NCI-H1694 (cell line): ENCODE results near the gene EEF1AKMT3.

Source experiments
- DNase-seq: peaks from one replicate; lab custom pipeline; 2025; lab: John Stamatoyannopoulos, UW

Gene EEF1AKMT3

DNA sequence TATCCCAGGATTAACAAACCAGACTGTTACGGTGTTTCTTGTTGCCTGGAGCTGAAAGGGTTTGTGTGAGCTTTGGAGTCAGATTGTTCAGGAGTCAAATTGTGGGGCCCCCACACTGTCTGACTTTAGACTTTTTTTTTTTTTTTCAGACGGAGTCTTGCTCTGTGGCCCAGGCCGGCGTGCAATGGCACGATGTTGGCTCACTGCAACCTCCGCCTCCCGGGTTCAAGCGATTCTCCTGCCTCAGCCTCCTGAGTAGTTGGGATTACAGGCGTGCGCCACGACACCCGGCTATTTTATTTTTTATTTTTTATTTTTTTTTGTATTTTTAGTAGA, 11.0 kb downstream of the EEF1AKMT3 start:
- no peak for DNase-seq

DNA sequence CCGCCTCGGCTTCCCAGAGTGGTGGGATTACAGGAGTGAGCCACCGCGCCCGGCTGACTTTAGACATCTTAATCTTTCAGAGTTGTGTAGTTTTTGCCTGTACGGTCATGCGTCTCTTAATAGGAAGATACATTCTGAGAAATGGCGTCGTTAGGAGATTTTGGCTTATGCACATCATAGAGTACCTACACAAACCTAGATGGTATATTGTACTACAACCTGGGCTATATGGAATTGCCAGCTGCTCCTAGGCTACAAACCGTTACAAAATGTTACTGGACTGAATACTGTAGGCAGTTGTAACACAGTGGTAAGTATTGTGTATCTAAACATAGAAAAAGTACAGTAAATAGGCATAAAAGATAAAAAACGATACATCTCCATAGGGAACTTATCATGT, 11.4 kb downstream of the EEF1AKMT3 start:
- no peak for DNase-seq

DNA sequence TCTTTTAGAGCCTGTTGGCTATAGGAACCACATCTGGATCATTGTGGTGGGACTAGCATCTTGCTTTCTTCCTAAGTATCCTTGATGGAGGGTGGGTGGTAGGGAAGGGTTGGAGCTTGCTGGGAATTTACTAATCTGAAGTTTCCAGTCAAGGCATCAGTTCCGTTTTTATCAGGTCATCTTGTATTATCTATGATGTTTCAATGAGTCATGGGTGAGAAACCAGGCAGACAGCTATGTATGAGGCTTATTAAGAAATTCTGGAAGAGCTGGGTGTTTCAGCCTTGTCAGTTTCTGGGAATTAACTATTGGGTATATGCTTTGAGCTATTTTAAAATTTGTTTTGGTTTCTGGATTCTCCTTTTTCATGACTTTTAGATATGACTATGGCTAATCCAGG, 21.5 kb downstream of the EEF1AKMT3 start:
- no peak for DNase-seq

DNA sequence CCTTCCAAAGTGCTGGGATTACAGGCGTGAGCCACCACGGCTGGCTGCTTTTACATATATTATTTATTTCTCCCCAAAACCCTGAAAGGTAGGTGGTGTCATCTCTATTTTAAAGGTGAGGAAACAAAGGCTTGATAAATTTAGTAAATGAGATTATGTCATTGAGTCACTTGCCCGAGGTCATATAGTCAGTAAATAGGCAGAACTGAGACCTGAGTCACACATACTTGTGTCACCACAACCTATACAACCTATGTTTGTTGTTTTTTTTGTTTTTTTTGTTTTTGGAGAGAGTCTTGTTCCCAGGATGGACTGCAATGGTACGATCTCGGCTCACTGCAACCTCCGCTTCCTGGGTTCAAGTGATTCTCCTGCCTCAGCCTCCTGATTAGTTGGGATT, 22.9 kb downstream of the EEF1AKMT3 start:
- DNase-seq = no peak

DNA sequence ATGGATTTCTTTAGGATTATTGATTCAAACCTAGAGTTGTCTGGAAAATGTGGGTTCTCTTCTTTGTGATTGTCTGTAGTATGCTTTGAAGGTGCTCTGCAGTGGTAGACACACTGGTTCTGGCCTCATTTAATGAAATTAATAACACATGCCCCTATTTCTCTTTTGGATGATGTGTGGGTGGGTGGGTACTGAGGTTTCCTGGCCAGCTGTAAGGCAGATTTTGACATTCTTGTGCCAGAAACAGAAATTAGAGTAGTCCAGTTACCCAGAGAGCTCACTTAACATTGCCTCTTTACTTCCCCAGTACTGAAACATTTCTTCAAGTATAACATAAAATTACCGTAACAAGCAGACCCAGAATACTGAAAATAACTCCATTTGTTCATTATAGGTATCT, 24.6 kb downstream of the EEF1AKMT3 start:
- DNase-seq = no peak

DNA sequence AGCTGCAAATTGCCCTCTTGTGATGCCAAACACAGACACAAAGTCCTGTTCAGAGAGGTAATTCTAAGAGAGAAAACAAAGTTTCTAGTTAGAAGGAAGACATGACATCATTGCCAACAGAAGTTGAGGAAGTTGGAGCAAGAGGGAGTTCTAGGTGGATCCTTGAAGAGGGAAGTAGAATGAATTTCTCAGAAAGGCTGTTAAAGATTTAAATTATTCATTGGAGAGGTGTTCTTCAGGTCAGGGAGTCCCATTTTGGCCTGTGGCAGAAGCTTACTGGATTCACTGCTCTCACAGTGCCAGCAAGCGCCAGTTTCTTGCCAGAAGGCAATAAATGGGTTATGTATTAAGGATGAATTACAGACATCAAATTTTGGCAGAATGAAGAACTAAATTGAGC, 25.5 kb downstream of the EEF1AKMT3 start:
- DNase-seq = no peak

DNA sequence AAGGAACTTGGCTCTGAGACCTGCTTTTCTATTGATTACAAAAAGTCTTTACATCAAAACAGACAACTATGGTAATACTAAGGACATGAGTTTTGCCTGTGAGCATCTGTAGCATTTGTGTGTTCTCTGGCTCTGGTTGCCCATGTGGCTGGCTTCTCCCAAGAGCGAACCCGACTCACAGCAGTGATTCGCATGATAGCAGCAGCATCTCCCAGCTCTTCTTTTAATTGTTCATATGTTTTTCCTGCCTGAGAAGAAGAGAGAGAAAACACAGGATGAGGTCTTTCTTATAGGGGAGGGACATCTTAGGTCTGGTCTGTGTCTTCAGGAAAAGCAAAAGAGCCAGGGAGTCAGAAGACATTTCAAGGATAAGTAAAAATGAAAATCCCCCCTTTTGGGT, 28.6 kb downstream of the EEF1AKMT3 start:
- DNase-seq = no peak

DNA sequence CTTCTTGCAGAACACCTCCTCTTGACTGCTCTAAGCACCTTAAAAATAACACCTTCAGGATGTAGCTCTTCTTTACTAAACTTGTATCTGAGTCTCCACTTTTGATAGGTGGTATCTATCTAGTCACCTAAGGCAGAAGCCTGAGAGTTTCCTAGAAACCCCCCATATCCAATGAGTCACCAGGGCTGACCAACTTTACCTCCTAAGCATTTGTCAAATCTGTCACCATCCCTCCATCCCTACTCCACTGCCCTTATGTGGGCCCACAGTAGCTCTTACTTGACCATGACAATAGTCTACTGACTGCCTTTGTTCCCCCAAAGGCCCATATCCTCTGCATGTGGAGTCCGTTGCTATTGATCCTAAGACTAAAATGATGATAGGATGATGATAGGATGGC, 30.2 kb downstream of the EEF1AKMT3 start:
- DNase-seq = no peak

DNA sequence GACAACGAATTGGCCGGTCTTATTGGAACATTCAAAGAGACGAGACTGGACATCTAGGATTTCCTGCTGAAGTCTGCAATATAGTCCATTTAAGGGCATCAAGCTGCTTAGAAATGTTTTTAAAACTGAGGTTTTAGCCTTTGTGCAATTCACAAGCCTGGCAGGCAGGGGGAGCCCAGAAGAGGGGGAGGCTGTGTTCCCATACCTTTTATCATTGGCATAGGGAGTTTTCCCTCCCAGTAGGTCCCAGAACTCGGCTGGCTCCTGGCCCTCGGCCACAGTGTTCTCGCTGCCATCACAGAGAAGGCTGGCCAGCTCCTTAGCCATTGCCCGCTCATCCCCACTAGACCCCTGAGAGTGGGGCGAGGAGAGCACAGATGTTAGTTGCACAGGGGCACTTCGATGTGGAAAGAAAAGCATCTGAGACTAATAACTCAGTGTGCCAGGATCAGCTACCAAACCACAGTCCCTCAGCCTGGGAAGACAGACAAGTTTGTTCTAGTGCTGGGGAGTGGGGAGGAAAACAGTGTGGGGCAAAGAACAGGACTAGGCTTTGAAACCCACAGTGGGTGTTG, 31.0 kb downstream of the EEF1AKMT3 start:
- peak; percentile 43 for DNase-seq

DNA sequence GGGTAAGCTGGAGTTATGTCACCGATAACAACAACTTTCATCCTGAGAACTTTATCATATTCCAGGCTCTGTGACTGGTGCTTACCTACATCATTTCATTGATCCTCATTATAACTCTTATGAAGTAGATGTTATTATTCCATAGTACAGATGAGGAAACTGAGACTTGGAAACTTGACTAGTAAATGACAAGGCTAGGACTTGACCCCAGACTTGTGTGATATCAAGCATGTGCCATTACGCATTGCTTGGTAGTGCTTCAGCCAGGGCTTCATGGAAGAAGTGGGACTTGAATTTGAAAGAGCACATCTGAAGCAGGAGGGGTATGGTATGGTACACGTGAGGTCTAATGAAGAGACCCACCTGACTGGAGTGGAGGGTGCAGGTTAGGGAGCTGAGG, 34.3 kb downstream of the EEF1AKMT3 start:
- no peak for DNase-seq

DNA sequence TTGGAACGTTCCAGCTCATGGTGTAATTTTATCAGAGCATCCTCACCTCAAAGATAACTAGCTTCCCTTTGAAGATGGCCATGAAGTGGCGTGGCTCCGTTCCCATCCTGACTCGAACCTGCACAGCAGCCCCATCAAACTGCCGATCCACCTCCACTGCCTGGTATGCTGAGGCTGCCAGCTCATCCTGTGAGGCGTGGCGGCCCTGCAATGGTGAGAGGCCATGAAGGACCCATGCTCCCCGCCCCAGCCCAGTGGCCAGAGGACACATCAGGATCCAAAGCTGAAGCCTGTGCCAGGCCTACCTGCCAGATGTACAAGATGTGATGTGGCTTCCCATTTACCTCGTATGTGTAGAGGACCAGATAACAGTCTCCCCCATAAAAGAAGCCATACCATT, 34.9 kb downstream of the EEF1AKMT3 start:
- DNase-seq = no peak

DNA sequence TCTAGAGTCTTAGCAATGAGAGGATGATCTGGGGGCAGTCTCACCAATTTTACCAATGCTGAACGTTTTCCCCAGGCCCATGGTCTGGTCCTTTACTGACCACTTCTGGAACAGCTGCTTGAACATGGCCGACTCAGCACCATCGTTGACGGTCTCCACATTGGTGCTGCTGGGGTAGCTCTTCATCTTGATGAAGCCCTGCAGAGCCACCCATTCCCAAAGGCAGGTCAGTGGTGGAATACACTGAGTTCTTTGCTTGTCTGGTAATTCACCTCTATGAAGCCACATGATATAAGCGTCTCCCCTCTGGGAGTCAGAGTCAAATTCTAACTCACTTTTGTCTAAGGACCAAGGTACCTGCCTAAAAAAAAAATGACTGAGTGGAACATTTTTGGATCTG, 35.9 kb downstream of the EEF1AKMT3 start:
- no peak for DNase-seq

DNA sequence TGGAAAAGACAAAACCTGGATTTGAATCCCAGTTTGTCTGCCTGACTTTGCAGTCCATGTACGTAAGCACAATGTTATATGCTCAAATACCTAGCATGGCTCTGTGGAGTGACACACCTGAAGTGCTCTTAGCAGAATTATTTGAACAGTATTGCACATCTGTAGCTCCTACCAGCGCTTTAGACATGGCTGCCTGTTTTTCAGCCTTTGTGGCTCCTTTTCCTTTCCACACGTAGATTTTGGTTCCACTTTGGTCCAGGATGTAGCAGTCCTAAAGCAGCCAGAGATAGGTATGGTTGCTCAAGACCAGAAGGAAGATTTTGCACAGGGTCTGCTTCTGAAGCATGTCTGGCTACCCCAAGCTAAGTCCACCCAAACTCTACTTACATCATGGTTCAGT, 37.0 kb downstream of the EEF1AKMT3 start:
- no peak for DNase-seq

DNA sequence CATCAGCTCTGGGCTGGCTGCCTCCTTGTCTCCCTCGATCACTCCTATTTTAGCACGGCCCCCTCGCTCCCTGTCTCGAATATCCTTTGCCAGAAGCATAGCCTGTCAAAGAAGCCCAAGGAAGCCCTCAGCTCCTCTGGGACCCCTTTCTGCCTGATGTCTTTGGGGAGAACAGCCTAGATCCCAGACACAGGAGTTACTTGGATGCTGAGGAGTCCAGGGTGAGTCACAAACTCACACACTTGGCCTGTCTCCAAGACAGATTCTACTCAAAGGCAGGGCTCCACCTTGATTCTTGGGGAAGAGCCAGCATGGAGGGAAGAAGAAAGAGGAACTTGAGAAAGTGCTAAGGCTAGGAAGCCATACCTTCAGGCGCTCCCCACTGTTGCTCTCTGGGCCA, 38.0 kb downstream of the EEF1AKMT3 start:
- DNase-seq = no peak

DNA sequence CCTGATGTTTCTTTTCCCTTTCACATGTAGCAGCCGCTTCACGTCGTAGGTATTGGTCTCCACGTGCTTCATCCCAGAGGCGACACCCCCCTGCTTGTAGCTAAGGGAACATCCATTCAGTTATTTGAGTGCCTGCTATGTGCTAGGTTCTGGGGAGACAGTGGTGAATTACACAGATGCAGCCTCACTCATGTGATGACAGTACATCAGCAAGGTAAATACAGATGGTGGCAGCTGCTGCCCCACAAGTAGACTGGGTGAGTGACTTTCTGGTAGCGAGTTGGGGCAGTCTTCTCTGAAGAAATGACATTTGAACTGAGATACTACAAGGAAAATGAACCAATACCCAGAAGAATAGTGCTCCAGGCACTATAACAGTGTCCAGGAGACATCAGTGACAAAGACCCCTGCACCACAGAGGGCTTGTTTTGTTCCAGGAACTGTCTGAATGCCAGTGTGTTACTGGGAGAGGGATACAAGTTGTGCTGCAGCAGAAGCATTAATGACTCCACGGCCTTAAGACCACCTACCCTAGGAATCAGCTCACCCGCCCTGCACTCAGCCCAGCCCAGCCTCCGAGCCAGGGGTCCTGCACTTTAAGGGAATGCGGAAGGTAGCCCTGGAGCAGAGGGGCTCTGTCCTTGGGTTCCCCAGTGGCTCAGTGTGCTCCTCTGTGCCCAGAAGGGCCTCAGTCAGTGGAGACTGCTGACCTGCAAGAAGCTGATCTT, 38.8 kb downstream of the EEF1AKMT3 start:
- DNase-seq = no peak

DNA sequence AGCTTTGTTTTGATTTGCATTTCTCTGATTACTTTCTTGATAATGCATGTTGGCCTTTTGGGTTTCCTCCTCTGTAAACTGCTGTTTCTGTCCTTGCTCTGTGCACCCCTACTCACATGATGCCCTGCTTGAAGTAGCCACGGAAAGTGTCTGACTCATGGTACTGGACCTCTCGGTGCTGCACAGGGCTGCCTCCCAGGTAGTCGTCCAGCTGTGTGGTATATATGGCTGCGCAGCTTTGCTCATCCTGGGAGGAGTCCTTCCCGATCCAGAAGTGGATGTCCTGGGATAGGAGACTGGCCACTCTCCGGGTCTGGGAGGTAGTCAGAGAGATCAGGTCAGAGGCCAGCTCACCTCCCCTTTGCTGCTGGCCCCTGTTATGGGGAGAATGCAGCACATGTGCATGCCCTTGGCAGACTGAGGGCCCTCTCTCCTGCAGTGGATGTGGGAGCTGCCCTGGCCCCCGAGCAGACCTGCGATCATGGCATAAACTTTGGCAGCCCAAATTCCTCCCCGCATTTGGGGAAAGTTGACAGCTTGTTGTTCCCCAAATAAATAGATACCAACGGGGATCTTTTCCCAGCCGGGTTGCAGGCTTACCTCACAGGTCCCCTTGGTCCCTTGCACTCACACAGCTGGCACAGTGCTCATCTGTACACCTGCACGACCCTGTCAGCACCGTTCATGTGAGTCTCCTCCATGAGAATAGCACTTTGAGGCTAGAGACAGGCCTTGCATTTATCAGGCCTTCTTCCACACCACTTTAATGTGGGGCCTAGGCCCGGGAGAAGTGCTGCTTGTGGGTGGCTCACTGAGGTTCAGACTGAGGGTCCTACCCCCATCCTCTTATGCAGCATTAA, 40.9 kb downstream of the EEF1AKMT3 start:
- no peak for DNase-seq

DNA sequence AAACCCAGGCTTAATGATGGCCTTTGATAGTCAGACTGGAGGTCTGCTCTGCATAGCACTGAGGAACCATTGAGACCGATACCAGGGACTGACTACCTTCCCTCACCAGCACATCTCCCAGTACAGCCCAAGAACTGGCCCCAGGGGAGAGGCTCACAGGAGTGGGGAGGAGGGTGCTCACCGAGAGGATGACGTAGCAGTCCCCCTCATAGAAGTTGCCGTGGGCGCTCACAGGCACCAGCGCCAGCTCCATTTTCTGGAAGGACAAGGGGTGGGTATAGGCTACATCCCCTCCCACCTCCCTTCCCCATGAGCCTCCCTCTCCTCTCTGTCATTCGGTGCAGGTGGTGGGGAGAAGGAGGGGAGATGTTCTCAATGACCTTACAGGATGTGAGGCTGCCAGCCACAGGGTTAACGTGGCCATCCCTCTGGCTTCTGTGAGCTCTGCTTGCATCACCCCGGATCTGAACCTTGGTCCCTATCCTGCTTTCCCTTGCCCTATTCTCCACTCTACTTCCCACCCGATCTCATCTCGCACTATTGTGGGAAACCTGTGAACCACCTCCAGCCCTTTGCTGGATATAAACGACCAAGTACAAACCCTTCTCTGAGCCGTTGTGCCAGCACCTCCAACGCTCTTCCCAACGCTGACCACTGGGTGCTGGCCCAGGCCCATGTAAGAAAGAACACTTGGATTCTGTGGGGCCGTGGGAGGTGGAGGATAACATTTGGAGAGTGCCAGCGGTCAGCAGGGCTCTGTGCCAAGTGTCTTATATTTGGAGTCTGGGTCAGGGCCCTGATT, 41.8 kb downstream of the EEF1AKMT3 start:
- DNase-seq = no peak

DNA sequence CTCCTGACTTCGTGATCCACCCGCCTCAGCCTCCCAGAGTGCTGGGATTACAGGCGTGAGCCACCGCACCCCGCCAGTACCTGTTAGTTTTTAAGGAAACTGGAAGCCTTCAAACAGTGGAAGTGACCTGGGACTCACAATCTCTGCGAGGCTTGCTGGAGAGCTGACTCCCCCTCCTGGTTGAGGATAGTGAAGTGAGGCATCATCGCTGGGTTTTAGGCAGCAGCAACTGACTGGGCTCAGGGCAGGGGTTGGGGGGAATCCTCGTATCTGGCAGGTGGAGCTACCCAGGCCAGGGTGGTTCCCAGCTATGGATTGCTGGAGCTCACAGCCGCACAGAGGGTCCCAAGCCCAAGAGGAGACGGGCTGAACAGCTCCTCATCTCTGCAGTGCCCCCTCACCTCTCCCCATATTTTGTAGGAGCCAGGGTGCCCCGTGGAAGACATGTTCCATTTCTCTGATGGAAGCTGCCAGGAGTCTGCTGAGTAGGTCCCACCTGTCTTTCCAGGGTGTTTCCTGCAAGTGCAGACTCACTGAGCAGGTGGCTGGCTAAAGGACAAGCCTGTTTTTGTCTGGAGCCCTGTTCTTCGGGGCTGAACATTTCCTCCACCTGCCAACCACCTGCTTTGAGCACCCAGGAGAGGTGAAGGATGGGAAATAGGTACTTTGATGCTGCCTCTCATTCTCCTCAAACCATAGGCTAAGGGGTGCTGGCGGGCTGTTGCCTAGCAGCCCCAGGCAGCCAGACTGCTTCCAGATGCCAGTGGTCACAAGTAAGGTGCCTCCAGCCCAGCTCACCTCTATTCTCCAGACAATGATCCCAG, 43.0 kb downstream of the EEF1AKMT3 start:
- DNase-seq = no peak

DNA sequence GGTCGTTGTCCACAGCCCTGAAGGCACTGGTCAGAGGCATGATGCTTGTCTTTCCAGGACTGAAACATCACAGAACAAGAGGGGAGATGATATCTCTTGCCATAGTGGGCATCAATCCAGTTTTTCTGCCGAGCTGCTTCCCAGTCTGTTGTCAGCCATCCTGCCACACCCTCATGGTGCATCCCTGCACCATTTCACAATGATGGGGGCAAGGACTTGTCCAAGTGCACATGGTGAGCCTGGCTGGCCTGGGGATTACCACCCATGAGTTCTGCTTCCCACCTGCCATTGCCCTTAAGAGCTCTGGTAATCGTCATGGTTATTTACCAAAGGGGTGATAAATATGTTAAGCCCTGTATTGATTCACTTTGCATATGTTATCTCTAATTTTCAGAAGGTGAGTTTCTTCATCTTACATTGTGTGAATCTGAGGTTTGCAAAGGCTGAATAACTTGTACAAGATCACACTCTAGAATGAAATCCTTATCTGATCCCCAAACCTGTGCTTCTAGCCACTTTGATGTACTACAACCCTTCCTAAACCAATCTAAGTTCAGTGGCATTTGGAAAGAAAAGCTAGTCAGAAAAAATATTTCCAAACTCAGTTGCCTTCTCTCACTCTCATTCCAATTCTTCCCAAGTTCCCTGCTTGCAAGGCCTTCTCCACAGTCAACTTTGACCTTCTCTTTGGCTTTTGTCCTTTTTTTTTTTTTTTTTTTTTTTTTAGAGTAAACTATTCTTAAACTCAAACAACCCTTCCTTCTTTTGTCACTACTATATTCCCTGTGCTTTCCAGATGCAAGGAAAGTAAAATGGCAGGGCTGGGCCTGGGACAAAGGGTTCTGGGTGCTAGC, 43.8 kb downstream of the EEF1AKMT3 start:
- DNase-seq = peak; percentile 11

DNA sequence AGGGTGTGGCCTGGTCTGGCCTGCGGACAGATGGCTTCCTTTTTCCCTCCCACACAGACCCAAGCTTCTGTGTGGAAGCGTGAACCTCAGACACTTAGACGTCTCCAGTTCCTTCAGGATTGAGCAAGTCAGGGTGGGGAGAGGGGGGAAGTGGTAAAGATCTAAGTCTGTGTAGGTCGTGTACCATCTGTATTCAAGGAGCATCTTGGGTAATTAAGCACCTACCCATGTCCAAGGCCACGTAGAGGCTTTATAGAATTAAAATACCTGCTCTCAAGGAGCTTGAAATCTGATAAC, 44.4 kb downstream of the EEF1AKMT3 start:
- no peak for DNase-seq
